HG02588 (cell line): Measurements from ENCODE around the gene HMOX2.

ENCODE experiments used
- ATAC-seq: cut with Tn5 transposase; IDR thresholded peaks from one replicate; pipeline ENCODE4 v1.9.1; 2021; ENCODE audit warnings: mild to moderate bottlenecking, moderate library complexity; ENCODE audit not compliant: unreplicated experiment

HMOX2 gene

GRCh38 chr16:4463522-4464163 is 12.6 kb upstream of the HMOX2 start:
- ATAC-seq: no peak

DNA sequence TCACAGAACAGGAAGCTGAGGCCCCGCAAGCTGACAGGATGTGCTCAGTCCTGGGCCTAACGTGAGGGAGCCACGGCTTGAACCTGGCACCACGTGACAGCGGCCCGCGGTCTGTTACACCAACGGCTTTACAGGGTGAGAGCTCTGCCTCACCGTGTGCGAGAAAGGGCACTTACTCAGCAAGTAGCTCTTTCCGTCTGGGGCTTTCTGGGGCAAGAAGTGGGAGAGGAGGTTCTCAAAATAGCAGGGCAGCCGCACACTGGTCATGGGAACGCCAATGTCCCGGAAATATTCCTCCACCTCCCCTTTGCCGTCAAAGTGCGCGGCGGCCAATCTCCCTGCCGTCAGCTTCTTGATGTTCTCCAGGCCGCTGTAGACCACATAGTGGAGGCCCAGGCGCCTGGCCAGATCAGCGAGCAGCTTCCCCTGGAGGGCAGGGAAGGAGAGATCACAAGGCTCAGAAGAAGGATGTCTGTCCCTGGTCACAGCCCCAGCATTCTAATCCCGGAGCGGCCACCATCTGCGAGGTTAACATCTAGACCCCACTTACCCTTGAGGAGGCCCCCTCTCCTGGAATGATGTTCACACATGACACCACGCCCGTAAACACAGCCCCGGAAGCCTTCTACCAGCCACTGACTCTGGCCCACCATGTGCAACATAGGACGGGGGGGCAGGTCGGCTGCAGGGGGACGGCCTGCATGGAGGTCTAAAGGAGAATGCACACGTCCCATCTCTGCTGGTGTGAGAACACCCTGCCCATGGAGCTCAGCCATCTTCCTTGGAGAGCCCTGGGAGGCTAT is 10.0 kb upstream of the HMOX2 start:
- no peak for ATAC-seq

DNA sequence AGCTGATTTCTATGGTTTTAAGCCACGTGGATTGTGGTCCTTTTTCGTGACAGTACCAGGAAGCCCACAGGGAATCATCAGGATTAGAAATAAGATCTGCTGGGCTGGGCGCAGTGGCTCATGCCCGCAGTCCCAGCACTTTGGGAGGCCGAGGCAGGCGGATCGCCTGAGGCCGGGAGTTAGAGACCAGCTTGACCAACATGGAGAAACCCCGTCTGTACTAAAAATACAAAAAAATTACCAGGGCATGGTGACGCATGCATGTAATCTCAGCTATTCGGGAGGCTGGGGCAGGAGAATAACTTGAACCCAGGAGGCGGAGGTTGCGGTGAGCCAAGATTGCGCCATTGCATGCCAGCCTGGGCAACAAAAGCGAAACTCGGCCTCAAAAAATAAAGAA is 8.3 kb upstream of the HMOX2 start:
- no peak for ATAC-seq

DNA sequence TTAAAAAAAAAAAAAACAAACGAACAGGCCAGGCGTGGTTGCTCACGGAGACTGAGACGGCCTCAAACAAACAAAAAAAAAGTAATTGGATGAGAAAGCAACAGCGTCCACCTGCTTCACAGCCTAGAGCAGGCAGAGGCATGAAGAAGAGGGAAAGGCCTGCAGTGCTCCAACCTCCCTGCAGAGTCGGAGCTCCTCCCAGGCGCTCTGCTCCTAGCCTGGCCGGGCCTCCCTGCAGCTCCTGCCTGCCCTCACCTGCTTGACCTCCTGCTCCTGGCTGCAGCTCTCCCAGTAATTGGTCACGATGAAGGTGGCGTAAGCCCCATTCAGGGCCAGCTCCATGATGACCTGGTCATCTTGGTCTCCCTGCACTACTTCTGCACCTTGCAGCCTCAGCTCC is 7.2 kb upstream of the HMOX2 start:
- ATAC-seq: no peak

DNA sequence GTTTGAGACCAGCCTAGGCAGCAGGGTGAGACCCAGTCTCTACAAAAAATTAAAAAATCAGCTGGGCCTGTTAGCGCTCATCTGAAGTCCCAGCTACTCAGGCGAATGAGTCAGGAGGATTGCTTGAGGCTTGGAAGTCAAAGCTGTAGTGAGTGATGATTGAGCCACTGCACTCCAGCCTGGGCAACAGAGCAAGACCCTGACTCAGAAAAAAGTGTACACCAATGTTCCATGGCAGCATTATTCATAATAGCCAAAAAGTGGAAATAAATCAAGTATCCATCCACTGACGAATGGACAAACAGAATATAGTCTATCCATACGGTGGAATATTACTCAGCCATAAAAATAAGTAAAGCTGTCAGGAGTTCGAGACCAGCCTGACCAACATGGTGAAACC is 4.3 kb upstream of the HMOX2 start:
- no peak for ATAC-seq

DNA sequence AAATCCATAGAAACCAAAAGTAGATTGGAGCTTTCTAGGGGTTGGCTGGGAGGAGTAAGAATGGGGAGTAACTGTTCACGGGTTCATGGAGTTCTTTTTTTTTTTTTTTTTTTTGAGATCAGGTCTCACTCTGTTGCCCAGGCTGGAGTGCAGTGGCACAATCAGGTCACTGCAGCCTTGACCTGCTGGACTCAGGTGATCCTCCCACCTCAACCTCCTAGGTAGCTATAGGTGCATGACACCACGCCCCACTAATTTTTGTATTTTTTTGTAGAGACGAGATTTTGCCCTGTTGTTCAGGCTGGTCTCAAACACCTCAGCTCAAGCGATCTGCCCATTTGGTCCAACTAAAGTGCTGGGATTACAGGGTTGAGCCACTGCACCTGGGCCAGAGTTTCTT is 3.3 kb upstream of the HMOX2 start:
- ATAC-seq: no peak

GRCh38 chr16:4474192-4474961 is 1.8 kb upstream of the HMOX2 start, which contains the start of gene NMRAL1:
Gene NMRAL1 (minus strand): TSS chr16:4474625. CDS start chr16:4474132, 493 bp downstream.
- ATAC-seq: no peak

GRCh38 chr16:4477966-4478365 is 1.8 kb downstream of the HMOX2 start:
- no peak for ATAC-seq

DNA sequence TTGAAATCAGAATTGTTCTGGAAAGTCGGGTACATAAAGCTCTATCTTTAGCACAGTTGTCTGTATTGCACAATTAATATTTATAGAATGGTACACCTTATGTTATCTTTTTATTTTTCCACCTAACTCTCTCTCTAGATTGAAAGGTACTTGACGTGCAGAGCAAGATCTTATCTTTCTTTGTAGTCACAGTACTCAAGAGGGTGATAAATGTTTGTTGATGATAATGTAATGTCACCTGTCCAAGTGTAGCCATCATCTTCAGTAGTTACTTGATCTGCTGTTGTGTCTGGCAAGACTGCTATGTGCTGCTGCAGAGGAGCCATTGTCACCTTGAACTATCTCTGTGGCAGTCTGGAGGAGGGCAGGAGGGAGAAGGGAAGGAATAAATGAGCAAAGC is 5.3 kb downstream of the HMOX2 start:
- ATAC-seq: no peak

GRCh38 chr16:4481963-4482362 is 5.8 kb downstream of the HMOX2 start:
- ATAC-seq: no peak

DNA sequence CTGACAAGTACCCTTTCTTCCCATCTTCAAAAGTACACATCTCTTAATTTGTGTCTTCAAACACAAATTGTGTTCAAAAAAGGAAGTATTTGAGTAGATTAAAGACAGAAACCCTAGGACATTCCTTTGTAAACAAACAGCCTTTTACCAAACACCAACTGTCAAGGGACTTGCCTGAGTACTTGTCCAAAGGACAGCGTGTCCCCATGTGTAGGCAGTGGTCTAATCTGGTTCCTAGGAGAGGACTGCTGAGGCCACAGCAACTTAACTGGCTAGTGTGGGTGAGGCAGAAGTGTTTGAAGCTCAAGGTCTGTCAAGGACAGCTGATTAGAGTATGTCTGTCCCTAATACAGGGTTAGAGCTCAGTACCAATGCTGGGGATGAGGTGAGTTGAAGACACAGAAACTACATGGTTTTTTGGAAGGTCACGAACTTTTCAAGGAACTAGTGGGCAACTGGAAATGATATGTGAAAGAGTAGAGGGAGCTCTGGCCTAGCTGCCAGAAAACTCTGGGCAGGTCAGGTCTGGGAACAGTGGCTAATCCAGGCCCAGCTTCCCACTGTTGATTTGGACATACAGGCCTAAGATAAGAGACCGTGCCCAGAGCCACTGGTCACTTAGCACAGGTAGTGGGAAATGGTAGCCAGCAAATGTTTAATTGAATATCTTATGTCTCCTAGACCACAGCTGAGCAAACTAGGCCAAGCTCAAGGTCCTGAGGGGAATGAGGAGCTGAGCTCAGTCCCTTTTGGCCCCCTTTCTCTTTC is 10.1 kb downstream of the HMOX2 start:
- no peak for ATAC-seq

- no peak for ATAC-seq
Measured at GRCh38 chr16:4487955-4488498, 11.8 kb downstream of the HMOX2 start.

GRCh38 chr16:4488499-4488967 is 12.3 kb downstream of the HMOX2 start:
- no peak for ATAC-seq

DNA sequence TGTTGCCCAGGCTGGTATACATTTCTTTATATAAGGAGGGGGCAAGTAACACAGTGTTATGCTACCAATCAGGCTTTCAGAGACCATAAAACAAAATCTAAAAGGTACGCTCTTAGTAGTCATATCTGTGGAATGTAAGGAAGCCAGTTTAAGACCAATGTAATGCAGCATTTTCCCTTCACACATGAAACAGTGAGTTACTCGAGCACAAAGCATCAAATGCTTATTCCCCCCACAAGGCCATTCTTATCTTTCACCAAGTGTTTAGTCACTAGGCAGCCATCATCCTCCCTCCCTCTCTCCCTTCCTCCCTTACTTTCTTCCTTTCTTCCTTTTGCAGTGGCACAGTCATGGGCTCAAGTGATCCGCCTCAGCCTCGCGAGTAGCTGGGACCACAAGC is 12.8 kb downstream of the HMOX2 start:
- ATAC-seq: no peak

DNA sequence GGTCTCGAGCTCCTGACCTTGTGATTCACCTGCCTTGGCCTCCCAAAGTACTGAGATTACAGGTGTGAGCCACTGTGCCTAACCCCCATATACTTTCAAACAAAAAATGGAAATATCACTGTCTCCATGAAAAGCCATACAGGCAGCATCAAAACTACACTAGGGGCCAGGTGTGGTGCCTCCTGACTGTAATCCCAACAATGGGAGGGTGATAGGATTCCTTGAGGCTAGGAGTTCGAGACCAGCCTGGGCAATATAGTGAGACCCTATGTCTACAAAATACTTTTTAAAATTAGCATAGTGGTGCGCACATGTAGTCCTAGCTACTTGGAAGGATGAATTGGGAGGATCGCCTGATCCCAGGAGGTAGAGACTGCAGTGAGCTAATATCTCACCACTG is 15.7 kb downstream of the HMOX2 start:
- no peak for ATAC-seq

DNA sequence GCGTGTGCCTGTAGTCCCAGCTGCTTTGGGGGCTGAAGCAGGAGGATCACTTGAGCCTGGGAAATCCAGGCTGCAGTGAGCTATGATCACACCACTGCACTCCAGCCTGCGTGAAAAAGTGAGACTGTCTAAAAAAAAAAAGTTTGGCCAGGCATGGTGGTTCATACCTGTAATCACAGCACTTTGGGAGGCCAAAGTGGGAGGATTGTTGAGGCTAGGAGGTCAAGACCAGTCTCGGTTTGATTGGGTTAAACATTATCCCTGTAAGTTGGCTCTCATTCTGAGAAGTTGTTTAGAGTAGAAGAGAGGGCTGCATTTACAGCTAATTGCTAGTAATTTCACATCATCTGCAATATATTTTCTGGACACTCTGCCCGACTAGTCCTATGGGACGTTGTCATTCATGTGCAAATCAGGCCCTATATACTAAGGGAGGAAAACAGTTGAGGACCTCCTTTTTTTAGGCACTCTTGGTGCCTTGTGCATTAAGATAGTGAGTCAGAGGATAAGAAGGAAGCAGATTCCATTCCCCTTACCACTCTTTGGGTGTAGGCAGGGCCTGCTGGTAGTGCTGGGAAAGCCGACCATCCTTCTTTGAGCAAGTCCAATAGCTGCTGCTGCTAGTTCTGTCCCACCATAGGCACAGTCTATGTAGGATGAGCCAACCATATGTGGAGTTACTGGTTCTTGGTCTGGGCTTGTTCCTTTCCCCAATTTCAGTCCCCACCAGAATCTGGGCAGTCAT is 18.7 kb downstream of the HMOX2 start:
- ATAC-seq: no peak

DNA sequence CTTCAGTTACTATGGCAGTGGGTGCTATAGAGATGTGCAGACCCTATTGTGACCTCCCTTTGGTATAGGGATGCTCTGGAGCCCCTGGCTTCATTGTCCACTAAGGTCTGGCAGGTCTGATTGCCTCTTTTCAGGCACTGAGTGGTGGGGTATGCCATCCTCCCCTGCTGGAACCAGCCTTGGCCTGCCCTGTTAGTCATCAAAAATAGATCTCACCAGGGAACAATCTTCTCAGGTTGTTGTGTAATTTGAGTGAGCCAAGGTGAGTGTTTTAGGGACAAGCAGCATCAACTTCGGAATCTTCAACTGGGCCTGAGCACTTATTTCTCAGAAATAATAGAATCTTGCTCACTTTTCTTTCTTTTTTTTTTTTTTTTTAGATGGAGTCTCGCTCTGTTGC is 19.6 kb downstream of the HMOX2 start:
- ATAC-seq: no peak

DNA sequence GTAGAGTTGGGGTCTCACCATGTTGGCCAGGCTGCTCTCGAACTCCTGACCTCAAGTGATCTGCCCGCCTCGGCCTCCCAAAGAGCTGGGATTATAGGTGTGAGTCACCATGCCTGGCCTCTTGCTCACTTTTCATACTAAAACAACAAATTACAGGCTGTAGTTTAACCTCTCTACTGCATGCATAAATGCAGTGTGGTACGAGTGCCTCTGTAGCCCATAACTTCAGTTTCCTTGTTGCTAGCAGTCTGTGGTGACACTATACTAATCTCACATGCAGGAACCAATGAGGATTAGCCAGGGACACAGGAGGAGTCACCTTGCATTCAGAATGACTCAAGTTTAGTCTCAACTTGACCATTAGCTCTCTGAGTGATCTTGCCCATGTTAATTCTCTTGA is 20.1 kb downstream of the HMOX2 start:
- ATAC-seq: no peak

GRCh38 chr16:4498546-4499195 is 22.5 kb downstream of the HMOX2 start:
- no peak for ATAC-seq

- ATAC-seq: no peak
Measured at GRCh38 chr16:4499196-4499555, 23.0 kb downstream of the HMOX2 start.
